Esophagus (tissue), 2 donors: Measurements from ENCODE around the gene PCDHB7. TPM values are rescaled to one million over a fixed set of nuclear protein-coding genes. Genes with fewer than 3 reads are reported as not detected.
A peak's percentile ranks its signal among the peaks of the same experiment; 100 is the strongest.
"Not testable (repeated sequence)": the region's sequence is repeated elsewhere in the genome, so short reads cannot be mapped to it uniquely, and the experiment has no call there.

ENCODE experiments used
- H3K27ac ChIP-seq, 2 donors: one replicate each; pipeline ENCODE4 v1.5.1; 2013; ENCODE audit warnings: low read depth in 2 of 2, mild to moderate bottlenecking in 2 of 2, inconsistent platforms in 1 of 2, low read length in 1 of 2, moderate library complexity in 1 of 2
- H3K27me3 ChIP-seq, 2 donors: one replicate each; pipeline ENCODE4 v1.6.1; 2013; ENCODE audit warnings: low read length in 2 of 2, control low read depth in 1 of 2, mild to moderate bottlenecking in 1 of 2; ENCODE audit not compliant: insufficient read depth in 2 of 2, control insufficient read depth in 1 of 2
- H3K36me3 ChIP-seq, 2 donors: one replicate each; pipeline ENCODE4 v1.6.1; 2013; ENCODE audit warnings: low read length in 1 of 2; ENCODE audit not compliant: control insufficient read depth in 2 of 2, insufficient read depth in 2 of 2
- H3K4me1 ChIP-seq, 2 donors: one replicate each; pipeline ENCODE4 v1.6.1; 2013; ENCODE audit warnings: low read length in 1 of 2; ENCODE audit not compliant: control insufficient read depth in 2 of 2, insufficient read depth in 2 of 2
- H3K4me3 ChIP-seq, 2 donors: one replicate each; pipeline ENCODE4 v1.5.1; 2013; ENCODE audit warnings: low read length in 2 of 2, mild to moderate bottlenecking in 2 of 2, low read depth in 1 of 2, moderate library complexity in 1 of 2
- H3K9me3 ChIP-seq, 2 donors: one replicate each; pipeline ENCODE4 v1.6.1; 2013; ENCODE audit warnings: mild to moderate bottlenecking in 2 of 2, low read depth in 1 of 2, low read length in 1 of 2, moderate library complexity in 1 of 2; ENCODE audit not compliant: control insufficient read depth in 2 of 2, insufficient read depth in 1 of 2
- WGBS, 2 donors: extraction: QIAGEN DNeasy Blood & Tissue Kit; methylation state at CpG; one replicate each; pipeline ENCODE4 v1.1.7; 2013; 5-methylcytosine and 5-hydroxymethylcytosine counted together
- polyA plus RNA-seq, 2 donors: library from polyadenylated mRNA; stranded (reverse); fragments of 200-250 nt; gene quantifications; one replicate each; pipeline ENCODE4 v1.2.3, GENCODE V29; 2013
- donor health status: healthy with polysubstance abuse.
- donor health status: Bipolar disorder and iron deficiency.

The PCDHB7 gene
- polyA plus RNA-seq, 2 donors: 0.02 to 0.14 TPM

DNA sequence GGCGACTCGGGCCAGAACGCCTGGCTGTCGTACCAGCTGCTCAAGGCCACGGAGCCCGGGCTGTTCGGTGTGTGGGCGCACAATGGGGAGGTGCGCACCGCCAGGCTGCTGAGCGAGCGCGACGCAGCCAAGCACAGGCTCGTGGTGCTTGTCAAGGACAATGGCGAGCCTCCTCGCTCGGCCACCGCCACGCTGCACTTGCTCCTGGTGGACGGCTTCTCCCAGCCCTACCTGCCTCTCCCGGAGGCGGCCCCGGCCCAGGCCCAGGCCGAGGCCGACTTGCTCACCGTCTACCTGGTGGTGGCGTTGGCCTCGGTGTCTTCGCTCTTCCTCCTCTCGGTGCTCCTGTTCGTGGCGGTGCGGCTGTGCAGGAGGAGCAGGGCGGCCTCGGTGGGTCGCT lies 21.9 kb downstream of the PCDHB7 start:
- WGBS, 2 donors: 34% methylated on average over 14 to 33 of the region's 37 CpGs
- H3K4me3 ChIP-seq, H3K27ac ChIP-seq, H3K36me3 ChIP-seq, H3K4me1 ChIP-seq, H3K9me3 ChIP-seq, H3K27me3 ChIP-seq: not testable (repeated sequence)

DNA sequence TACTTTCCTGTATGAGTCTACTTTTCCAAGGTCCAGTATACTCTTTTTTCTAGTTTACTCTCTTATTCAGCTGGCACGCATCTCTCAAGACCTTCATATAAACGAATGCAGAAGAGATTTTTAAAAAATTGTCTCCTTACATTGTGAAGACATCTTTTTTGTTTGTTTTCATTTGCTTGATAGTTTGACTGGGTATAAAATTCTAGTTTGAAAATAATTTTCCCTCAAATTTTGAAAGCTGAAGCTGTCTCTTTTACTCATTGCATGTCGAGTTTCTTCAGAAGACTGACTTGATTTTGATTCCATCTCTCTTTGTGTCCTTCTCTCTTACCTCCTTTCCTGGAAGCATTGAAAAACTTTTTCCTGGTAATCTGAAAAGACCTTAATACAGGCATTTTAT lies 23.9 kb downstream of the PCDHB7 start:
- Histone ChIP-seq H3K27ac (no peak overlapping the region), H3K4me1 (no peaks in the 10 kb centered on the region), H3K36me3 (no peaks in the 10 kb centered on the region), H3K9me3 (peaks cover 2 to 14% of the 10 kb centered on the region in 2 donors), H3K27me3 (no peaks in the 10 kb centered on the region), H3K4me3 (no peak overlapping the region)
- WGBS, 2 donors: 35 to 36% methylated on average over 3 of the region's 3 CpGs

DNA sequence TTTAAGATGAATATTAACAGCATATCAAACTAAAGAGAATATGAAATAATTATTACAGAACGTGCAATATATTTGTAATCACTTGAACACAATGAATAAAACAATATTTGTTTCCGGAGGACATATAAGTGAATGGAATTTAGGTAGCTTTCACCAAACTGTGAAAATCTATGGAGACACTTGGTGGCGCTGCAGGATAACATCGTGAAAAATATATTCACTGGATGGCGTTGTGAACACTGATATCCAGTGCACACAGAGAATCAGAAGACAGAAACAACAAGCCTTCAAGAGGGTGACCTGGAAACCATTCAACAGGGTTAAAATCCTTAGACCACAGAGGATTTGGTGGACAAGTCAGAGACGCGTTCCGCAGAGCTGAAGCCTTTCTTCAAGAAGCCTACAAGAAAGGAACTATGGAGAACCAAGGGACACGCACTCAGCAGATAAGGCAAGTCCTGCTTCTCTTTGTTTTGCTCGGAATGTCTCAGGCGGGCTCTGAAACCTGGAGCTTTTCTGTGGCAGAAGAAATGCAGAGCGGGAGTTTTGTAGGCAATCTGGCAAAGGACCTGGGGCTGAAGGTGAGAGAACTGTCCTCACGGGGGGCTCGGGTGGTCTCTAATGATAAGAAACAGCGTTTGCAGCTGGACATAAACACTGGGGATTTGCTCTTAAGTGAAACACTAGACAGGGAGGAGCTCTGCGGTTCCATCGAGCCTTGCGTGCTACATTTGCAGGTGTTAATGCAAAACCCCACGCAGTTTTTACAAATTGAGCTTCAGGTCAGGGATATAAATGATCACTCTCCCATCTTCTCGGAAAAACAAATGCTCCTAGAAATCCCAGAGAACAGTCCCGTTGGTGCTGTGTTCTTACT lies 27.2 kb downstream of the PCDHB7 start, which contains the start of gene PCDHB11:
PCDHB11 (plus strand) TSS at position 269 of the 877 bp plus-strand sequence; CDS start at position 417, 148 bp downstream.
- Histone ChIP-seq H3K9me3 (peaks cover 2 to 7% of the 10 kb centered on the region in 2 donors), H3K4me1 (no peaks in the 10 kb centered on the region)

DNA sequence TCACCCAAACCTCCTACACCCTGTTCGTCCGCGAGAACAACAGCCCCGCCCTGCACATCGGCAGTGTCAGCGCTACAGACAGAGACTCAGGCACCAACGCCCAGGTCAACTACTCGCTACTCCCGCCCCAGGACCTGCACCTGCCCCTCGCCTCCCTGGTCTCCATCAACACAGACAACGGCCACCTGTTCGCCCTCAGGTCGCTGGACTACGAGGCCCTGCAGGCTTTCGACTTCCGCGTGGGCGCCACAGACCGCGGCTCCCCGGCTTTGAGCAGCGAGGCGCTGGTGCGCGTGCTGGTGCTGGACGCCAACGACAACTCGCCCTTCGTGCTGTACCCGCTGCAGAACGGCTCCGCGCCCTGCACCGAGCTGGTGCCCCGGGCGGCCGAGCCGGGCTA lies 28.7 kb downstream of the PCDHB7 start:
- not testable (repeated sequence) for H3K4me3 ChIP-seq, H3K27me3 ChIP-seq, H3K9me3 ChIP-seq, H3K36me3 ChIP-seq, H3K27ac ChIP-seq, H3K4me1 ChIP-seq
- 32 to 43% methylated on average over 20 to 28 of the region's 38 CpGs for WGBS, 2 donors

More for the DNA sequence above, 27.2 kb downstream of the PCDHB7 start, which contains the start of gene PCDHB11:
- H3K27me3 ChIP-seq: no peaks in the 10 kb centered on the region
- H3K4me3 ChIP-seq: peak within 1 kb of the TSS in 1 of 2 donors; percentile 29
- H3K36me3 ChIP-seq: no peaks in the 10 kb centered on the region
- no peak within 1 kb of the TSS for H3K27ac ChIP-seq
- 31 to 38% methylated on average over 21 of the region's 21 CpGs for WGBS, 2 donors

DNA sequence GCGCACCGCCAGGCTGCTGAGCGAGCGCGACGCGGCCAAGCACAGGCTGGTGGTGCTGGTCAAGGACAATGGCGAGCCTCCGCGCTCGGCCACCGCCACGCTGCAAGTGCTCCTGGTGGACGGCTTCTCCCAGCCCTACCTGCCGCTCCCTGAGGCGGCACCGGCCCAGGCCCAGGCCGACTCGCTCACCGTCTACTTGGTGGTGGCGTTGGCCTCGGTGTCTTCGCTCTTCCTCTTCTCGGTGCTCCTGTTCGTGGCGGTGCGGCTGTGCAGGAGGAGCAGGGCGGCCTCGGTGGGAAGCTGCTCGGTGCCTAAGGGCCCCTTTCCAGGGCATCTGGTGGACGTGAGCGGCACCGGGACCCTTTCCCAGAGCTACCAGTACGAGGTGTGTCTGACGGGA lies 29.2 kb downstream of the PCDHB7 start:
- not testable (repeated sequence) for H3K36me3 ChIP-seq, H3K4me3 ChIP-seq, H3K4me1 ChIP-seq, H3K9me3 ChIP-seq, H3K27me3 ChIP-seq, H3K27ac ChIP-seq
- WGBS, 2 donors: 38 to 42% methylated on average over 28 to 33 of the region's 35 CpGs

DNA sequence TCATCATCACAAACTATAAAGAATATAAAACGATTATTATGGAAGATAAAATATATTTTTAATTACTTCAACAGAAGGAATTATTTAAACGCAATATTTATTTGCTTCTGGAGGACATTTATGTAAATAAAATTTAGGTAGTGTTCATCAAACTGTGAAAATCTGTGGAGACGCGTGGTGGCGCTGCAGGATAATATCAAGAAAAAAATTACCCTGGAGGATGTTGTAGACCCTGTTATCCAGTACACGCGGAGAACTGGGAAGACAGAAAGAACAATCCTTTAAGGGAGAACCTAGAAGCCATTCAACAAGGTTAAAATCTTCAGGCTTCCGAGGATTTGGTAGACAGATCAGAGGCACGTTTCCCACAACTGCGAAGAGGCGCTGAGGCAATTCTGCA lies 36.0 kb downstream of the PCDHB7 start, which contains the start of gene PCDHB12:
PCDHB12 (plus strand) TSS at position 242 of the 400 bp plus-strand sequence. CDS start 189 bp downstream, outside the sequence.
- Histone ChIP-seq H3K4me3 (no peak within 1 kb of the TSS), H3K9me3 (peaks cover 5 to 9% of the 10 kb centered on the region in 2 donors), H3K4me1 (no peaks in the 10 kb centered on the region), H3K27ac (no peak within 1 kb of the TSS), H3K36me3 (no peaks in the 10 kb centered on the region), H3K27me3 (peaks cover 0 to 2% of the 10 kb centered on the region in 2 donors)
- WGBS, 2 donors: 18 to 23% methylated on average over 11 of the region's 11 CpGs

DNA sequence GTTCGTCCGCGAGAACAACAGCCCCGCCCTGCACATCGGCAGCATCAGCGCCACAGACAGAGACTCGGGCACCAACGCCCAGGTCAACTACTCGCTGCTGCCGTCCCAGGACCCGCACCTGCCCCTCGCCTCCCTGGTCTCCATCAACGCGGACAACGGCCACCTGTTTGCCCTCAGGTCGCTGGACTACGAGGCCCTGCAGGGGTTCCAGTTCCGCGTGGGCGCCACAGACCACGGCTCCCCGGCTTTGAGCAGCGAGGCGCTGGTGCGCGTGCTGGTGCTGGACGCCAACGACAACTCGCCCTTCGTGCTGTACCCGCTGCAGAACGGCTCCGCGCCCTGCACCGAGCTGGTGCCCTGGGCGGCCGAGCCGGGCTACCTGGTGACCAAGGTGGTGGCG lies 37.8 kb downstream of the PCDHB7 start:
- H3K27ac ChIP-seq, H3K27me3 ChIP-seq, H3K36me3 ChIP-seq, H3K4me3 ChIP-seq, H3K4me1 ChIP-seq: not testable (repeated sequence)
- H3K9me3 ChIP-seq: peaks cover 9 to 15% of the 10 kb centered on the region in 2 donors
- 37 to 47% methylated on average over 31 to 39 of the region's 39 CpGs for WGBS, 2 donors

DNA sequence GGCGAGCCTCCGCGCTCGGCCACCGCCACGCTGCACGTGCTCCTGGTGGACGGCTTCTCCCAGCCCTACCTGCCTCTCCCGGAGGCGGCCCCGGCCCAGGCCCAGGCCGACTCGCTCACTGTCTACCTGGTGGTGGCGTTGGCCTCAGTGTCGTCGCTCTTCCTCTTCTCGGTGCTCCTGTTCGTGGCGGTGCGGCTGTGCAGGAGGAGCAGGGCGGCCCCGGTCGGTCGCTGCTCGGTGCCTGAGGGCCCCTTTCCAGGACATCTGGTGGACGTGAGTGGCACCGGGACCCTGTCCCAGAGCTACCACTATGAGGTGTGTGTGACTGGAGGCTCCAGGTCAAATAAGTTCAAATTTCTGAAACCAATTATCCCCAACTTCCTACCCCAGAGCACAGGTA lies 38.4 kb downstream of the PCDHB7 start:
- H3K27ac ChIP-seq, H3K36me3 ChIP-seq, H3K4me3 ChIP-seq, H3K27me3 ChIP-seq, H3K4me1 ChIP-seq: not testable (repeated sequence)
- WGBS, 2 donors: 29% methylated on average over 15 to 22 of the region's 27 CpGs
- peaks cover 13 to 19% of the 10 kb centered on the region in 2 donors for H3K9me3 ChIP-seq

DNA sequence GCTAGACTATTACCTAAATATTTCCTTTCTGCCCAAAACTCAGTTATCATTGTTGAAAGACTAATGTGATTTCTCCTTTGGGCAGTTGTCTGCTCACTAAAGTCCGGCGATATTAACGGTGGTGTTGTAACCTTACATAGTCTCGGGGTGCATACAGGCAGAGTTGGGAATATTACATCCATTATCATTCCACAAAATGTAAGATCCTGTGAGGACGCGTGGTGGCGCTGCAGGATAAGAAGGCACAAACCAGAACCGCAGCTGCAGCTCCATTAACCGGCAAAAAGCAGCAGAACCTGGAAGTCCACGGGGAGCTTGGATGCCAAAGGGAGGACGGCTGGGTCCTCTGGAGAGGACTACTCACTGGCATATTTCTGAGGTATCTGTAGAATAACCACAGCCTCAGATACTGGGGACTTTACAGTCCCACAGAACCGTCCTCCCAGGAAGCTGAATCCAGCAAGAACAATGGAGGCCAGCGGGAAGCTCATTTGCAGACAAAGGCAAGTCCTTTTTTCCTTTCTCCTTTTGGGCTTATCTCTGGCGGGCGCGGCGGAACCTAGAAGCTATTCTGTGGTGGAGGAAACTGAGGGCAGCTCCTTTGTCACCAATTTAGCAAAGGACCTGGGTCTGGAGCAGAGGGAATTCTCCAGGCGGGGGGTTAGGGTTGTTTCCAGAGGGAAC lies 41.4 kb downstream of the PCDHB7 start, which contains the start of gene PCDHB13:
PCDHB13 (plus strand) TSS at position 264 of the 684 bp plus-strand sequence; CDS start at position 469, 205 bp downstream.
- H3K4me3 ChIP-seq, H3K27ac ChIP-seq, H3K27me3 ChIP-seq, H3K4me1 ChIP-seq, H3K36me3 ChIP-seq: not testable (repeated sequence)
- peaks cover 15 to 28% of the 10 kb centered on the region in 2 donors for H3K9me3 ChIP-seq
- 10 to 12% methylated on average over 13 to 14 of the region's 18 CpGs for WGBS, 2 donors
